ENCODE results near the gene EARS2. TPM values are rescaled to one million over a fixed set of nuclear protein-coding genes. Genes with fewer than 3 reads are reported as not detected.

The EARS2 gene
- total and polyA plus RNA-seq, 9 of the 15 experiments (the other 6 are each of a cell fraction or from before 2014, with no cell fraction given): 17.6 to 58.6 (median 36.3) TPM

- peak; percentile 99 for TF ChIP-seq HDAC2 (IDR thresholded peaks at IDR 0.05)
- peak; percentile 87 to 97 for TF ChIP-seq SIN3A (IDR thresholded peaks at IDR 0.05; ENCODE audit: borderline replicate concordance in 2 of 2, control insufficient read depth in 1 of 2, low read depth in 2 of 2, low read length in 2 of 2)
- TF ChIP-seq ZSCAN29 (IDR thresholded peaks at IDR 0.05): peak; percentile 45; the same call in 1 of the 2 replicates
- peak; percentile 88 for TF ChIP-seq POLR2A (conservative IDR thresholded peaks at IDR 0.05)
- TF ChIP-seq ZNF717 (CRISPR knock-in tag; IDR thresholded peaks at IDR 0.05): no peak
- TF ChIP-seq TCF7L2 (IDR thresholded peaks at IDR 0.05; ENCODE audit: low read depth, low read length): no peak
- peak; percentile 97 for TF ChIP-seq RBM25 (IDR thresholded peaks at IDR 0.05; ENCODE audit: low read depth, low read length, severe bottlenecking)
- TF ChIP-seq TAF9B (IDR thresholded peaks at IDR 0.05; ENCODE audit: partially characterized antibody): peak; percentile 77
- no peak for TF ChIP-seq RERE (CRISPR knock-in tag; IDR thresholded peaks at IDR 0.05; ENCODE audit: borderline replicate concordance)
- TF ChIP-seq KAT7 (CRISPR knock-in tag; IDR thresholded peaks at IDR 0.05; ENCODE audit: borderline replicate concordance): peak; percentile 25; the same call in 1 of the 2 replicates
- TF ChIP-seq NFATC3 (IDR thresholded peaks at IDR 0.05): 0 out of 2 replicates have a peak, but pooled peaks have one; percentile 61
- TF ChIP-seq NFXL1 (CRISPR knock-in tag; IDR thresholded peaks at IDR 0.05): no peak
- no peak for TF ChIP-seq SMAD2 (IDR thresholded peaks at IDR 0.05; ENCODE audit: low read depth, low read length)
- TF ChIP-seq ZNF274 (IDR thresholded peaks at IDR 0.05; ENCODE audit: borderline replicate concordance, low read depth, low read length): no peak
- no peak for TF ChIP-seq MAFG (tag; conservative IDR thresholded peaks at IDR 0.05)
- no peak for TF ChIP-seq SNAPC5 (CRISPR knock-in tag; IDR thresholded peaks at IDR 0.05)
- TF ChIP-seq, protein P1, sequence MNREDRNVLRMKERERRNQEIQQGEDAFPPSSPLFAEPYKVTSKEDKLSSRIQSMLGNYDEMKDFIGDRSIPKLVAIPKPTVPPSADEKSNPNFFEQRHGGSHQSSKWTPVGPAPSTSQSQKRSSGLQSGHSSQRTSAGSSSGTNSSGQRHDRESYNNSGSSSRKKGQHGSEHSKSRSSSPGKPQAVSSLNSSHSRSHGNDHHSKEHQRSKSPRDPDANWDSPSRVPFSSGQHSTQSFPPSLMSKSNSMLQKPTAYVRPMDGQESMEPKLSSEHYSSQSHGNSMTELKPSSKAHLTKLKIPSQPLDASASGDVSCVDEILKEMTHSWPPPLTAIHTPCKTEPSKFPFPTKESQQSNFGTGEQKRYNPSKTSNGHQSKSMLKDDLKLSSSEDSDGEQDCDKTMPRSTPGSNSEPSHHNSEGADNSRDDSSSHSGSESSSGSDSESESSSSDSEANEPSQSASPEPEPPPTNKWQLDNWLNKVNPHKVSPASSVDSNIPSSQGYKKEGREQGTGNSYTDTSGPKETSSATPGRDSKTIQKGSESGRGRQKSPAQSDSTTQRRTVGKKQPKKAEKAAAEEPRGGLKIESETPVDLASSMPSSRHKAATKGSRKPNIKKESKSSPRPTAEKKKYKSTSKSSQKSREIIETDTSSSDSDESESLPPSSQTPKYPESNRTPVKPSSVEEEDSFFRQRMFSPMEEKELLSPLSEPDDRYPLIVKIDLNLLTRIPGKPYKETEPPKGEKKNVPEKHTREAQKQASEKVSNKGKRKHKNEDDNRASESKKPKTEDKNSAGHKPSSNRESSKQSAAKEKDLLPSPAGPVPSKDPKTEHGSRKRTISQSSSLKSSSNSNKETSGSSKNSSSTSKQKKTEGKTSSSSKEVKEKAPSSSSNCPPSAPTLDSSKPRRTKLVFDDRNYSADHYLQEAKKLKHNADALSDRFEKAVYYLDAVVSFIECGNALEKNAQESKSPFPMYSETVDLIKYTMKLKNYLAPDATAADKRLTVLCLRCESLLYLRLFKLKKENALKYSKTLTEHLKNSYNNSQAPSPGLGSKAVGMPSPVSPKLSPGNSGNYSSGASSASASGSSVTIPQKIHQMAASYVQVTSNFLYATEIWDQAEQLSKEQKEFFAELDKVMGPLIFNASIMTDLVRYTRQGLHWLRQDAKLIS (CRISPR knock-in tag; IDR thresholded peaks at IDR 0.05): peak; percentile 77
- no peak; the same call in 1 of the 2 replicates for TF ChIP-seq NCOA1 (IDR thresholded peaks at IDR 0.05; ENCODE audit: low read depth)
- TF ChIP-seq PHTF2 (CRISPR knock-in tag; IDR thresholded peaks at IDR 0.05): no peak
- TF ChIP-seq PHB (CRISPR knock-in tag; IDR thresholded peaks at IDR 0.05): no peak
Observed at GRCh38 chr16:23556881-23557778, at the start of gene EARS2, which contains the start of gene UBFD1 (continued).
